Bronchial epithelial cell (primary cell): Measurements from ENCODE around the gene THBS3. TPM values are rescaled to one million over a fixed set of nuclear protein-coding genes. Genes with fewer than 3 reads are reported as not detected.
A peak's percentile ranks its signal among the peaks of the same experiment; 100 is the strongest.

ENCODE experiments used
- DNase-seq: peaks from one replicate; pipeline ENCODE4 v3.0.0-alpha.2; 2010; ENCODE audit warnings: low read depth
- FAIRE-seq: peaks from 2 replicates; lab custom pipeline; 2011; peaks lifted over from hg19 to GRCh38; lab: Jason Lieb, UNC
- H3K27me3 ChIP-seq: 2 replicates; pipeline ENCODE4 v1.5.1; 2011; ENCODE audit warnings: low read length; ENCODE audit not compliant: control insufficient read depth, insufficient read depth
- H3K36me3 ChIP-seq: 2 replicates; pipeline ENCODE4 v1.5.1; 2011; ENCODE audit warnings: low read length; ENCODE audit not compliant: control insufficient read depth, insufficient read depth
- H3K4me3 ChIP-seq: 2 replicates; pipeline ENCODE4 v1.5.1; 2011; ENCODE audit warnings: mild to moderate bottlenecking, low read depth, low read length, control low read depth
- total RNA-seq: library from RNA; depleted of rRNA; stranded (reverse); fragments of >200 nt; gene quantifications from 2 replicates; pipeline ENCODE4 v1.2.1, GENCODE V29; 2014
- TF ChIP-seq, protein P1 (sequence below): IDR thresholded peaks from 2 replicates; pipeline ENCODE4 v1.5.1; 2011; ENCODE audit warnings: mild to moderate bottlenecking, moderate library complexity, low read length, control low read depth, inconsistent platforms; ENCODE audit not compliant: insufficient read depth, severe bottlenecking

The THBS3 gene
- 16.3 and 19.6 TPM in 2 replicates for total RNA-seq

DNA sequence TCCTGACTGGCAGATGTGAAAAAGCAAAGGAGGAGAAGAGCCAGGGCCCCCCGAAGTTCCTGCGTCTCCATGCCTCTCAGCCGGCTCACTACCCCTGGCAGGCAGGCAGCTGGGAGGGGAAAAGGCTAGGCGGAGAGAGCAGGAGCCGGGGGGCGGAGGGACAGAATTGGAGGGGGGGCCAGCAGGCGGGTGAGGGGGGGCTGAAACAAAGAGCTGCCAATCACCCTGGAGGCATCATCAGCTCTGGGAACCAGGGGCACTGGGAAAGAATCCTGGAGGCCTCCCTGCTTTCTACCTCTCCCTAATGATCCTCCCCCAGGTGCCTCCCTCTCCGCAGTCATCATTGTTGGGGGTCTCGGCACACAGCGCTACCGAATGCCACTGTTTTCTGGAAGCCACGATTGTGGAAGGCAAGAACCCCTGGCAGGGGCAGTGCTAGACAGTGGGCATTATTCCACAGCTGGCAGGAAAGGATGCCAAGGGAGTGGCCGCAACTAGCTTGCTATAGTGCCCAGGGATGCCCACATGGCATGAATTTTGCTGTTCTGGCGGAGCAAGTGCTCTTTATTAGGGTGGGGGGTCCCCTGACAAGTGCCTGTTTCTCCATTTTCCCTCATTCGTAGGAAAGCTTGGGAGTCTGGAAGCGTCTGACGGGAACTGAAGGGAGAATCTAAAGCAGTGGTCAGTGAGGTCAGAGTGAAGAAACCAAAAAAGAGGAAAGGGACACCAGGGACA, at the start of gene THBS3:
TSS of gene THBS3 (minus strand) at position 92 of the 735 bp plus-strand sequence. CDS start at position 71, 21 bp downstream.
- DNase-seq (no peak), FAIRE-seq (no peak)
- no peaks in the 10 kb centered on the region for H3K27me3 ChIP-seq
- peak within 1 kb of the TSS; percentile 90 for H3K4me3 ChIP-seq
- peaks cover 7% of the 10 kb centered on the region for H3K36me3 ChIP-seq
- TF ChIP-seq, protein P1, sequence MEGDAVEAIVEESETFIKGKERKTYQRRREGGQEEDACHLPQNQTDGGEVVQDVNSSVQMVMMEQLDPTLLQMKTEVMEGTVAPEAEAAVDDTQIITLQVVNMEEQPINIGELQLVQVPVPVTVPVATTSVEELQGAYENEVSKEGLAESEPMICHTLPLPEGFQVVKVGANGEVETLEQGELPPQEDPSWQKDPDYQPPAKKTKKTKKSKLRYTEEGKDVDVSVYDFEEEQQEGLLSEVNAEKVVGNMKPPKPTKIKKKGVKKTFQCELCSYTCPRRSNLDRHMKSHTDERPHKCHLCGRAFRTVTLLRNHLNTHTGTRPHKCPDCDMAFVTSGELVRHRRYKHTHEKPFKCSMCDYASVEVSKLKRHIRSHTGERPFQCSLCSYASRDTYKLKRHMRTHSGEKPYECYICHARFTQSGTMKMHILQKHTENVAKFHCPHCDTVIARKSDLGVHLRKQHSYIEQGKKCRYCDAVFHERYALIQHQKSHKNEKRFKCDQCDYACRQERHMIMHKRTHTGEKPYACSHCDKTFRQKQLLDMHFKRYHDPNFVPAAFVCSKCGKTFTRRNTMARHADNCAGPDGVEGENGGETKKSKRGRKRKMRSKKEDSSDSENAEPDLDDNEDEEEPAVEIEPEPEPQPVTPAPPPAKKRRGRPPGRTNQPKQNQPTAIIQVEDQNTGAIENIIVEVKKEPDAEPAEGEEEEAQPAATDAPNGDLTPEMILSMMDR, result no peak

DNA sequence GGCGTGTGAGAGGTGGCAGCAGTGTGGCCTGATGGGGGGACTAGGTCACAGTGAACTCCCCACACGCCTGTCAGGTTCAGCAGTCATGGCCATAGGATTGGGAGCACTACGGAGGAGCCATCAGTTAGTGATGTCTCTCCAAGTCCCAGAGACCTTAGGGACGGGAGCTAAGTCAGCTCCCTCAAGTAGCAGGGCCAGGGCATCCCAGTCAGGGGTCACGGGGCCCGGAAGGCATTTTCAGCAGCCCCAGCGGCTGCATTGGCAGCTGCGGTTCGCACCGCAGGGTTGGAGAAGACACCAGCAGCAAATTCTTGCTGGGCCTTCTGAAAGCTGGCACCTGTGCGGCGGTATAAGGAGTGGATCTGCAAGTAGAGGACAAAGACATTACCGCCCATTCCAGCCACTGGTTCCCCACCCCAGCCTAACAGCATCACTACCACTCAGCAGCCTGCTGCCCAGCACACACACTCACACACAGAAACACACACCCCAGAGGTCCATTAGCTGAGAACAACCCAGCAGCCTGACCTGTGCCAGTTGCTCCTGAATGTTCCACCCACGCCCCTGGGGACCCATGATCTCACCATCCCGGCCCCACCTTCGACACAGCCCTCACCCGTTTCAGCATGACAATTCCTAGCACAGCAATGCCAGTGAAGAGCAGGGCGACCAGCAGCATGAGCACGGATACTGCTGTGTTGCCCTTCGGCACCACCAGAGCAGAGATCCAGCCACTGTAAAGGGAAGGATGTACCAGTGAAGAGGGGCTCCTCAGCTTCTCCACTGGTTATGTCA, 48.6 kb upstream of the THBS3 start:
- no peak for DNase-seq
- Histone ChIP-seq H3K27me3 (no peaks in the 10 kb centered on the region), H3K4me3 (no peak overlapping the region), H3K36me3 (peaks cover 8% of the 10 kb centered on the region)
- no peak for FAIRE-seq
- TF ChIP-seq, protein P1, result no peak

DNA sequence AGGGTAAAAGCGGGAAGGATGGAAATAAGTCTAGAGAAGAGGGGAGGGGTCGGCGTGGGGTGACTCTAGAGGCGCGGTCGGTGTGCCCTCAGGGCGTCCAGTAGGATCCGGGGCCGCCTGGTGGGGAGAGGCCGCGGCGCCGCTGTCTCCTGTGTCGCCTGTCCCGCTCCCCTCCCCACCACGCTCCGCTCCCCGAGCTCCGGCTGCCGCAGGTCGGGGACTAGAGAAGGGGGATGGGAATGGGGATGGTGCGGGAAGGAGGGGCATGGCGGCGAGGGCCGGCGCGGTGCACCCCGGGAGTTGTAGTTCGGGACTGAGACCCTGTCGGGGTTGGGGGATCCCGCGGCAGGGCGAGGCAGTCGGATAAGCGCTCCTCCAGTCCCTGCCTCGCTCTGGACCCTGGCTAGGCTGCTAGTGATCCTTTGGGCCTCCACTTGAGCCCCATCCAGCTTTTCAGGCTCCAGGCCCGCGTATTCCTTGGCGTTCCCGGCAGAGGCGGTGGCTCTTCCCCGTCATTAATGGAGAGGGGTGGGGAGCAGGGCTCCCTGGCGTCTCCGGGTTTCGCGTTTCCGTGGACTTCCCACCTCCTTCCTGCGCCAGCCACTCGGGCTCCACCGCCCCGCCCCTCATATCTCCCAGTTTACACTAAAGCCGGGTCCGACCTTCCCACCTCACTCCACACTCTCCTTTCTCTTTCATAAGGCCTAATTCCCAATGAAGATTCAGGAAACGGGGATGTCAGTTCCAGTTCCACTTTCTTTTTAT, 47.7 kb upstream of the THBS3 start, which contains the start of gene ENTREP3:
TSS of gene ENTREP3 (minus strand) at position 241 of the 765 bp plus-strand sequence. CDS start 606 bp downstream, outside the sequence.
- FAIRE-seq (no peak), DNase-seq (peak; percentile 62)
- peak within 1 kb of the TSS; percentile 82 for H3K4me3 ChIP-seq
- peaks cover 8% of the 10 kb centered on the region for H3K36me3 ChIP-seq
- TF ChIP-seq, protein P1, result no peak
- no peaks in the 10 kb centered on the region for H3K27me3 ChIP-seq

DNA sequence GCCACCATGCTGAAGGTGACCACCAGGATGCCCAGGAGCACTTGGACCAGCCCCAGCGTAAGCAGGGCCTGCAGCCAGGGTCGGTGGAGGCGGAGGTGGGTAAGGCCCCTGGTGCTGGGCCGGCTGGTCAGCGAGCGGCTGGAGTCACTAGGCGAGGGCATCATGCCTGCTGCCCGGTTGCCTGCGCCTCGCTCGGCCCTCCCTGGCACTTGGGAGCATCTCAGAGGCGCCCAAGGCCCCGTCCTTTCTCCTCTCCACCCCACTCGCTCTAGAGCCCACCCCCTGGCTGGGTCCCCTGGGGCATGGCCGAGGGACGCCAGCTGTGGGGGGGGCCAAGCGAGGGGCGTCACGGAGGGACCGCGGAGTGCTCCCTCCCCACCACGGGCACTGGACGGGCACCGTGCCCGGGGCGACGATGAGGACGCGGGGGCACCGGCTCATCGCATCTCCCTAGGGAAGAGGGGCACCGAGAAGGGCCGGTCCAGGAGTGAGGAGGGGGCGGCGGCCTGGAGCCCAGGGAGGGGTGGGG, 47.1 kb upstream of the THBS3 start:
- Histone ChIP-seq H3K27me3 (no peaks in the 10 kb centered on the region), H3K36me3 (peaks cover 4% of the 10 kb centered on the region), H3K4me3 (peak overlapping the region; percentile 82)
- DNase-seq (no peak), FAIRE-seq (no peak)
- TF ChIP-seq, protein P1, result no peak

DNA sequence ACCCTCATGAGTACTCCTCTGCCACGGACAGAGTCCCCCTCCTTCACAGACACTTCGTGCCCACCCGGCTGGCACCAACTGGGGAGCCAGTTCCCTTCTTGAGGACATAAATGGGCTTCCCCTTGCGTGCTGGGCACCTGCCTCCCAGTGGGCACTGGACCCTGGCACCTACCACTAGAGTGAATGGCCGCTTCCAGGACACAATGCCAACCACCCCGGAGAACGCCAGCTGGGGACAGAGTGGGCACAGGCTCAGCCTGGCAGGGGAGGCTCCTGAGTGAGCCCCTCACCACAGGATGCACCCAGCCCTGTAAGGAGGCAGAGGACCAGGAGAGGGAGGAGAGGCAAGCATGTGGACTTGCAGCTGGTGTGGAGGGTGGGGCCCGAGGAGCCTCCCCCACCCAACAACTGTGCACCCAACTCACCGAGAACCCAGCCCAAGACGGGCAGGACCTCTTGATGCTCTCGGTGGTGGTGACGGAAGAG, 46.6 kb upstream of the THBS3 start:
- DNase-seq, result no peak
- Histone ChIP-seq H3K36me3 (peaks cover 4% of the 10 kb centered on the region), H3K4me3 (peak overlapping the region; percentile 82), H3K27me3 (no peaks in the 10 kb centered on the region)
- TF ChIP-seq, protein P1, result no peak
- no peak for FAIRE-seq
